ENCODE data around the gene ALG2. TPM values are rescaled to one million over a fixed set of nuclear protein-coding genes. Genes with fewer than 3 reads are reported as not detected.
A peak's percentile ranks its signal among the peaks of the same experiment; 100 is the strongest.

Gene ALG2
- total and polyA plus RNA-seq, 9 of the 15 experiments (the other 6 are each of a cell fraction or from before 2014, with no cell fraction given) = 4.9 to 41.9 (median 20.2) TPM

GRCh38 chr9:99221621-99222415 lies at the start of gene ALG2, which contains the start of gene SEC61B (continued):
- TF ChIP-seq ZBTB11 (CRISPR knock-in tag; IDR thresholded peaks at IDR 0.05) = 0 out of 6 replicates have a peak, but pooled peaks of 1 of the 3 experiments have one; percentile 16
- no peak for TF ChIP-seq POU5F1 (IDR thresholded peaks at IDR 0.05; ENCODE audit: borderline replicate concordance, low read depth, low read length, partially characterized antibody)

GRCh38 chr9:99270491-99270890 lies 48.7 kb upstream of the ALG2 start:
- H3K9me1 ChIP-seq (ENCODE audit: control insufficient read depth, insufficient read depth, low read length) = no peaks in the 10 kb centered on the region
- no peaks in the 10 kb centered on the region; a peak in 2 of 5 replicates for H3K27me3 ChIP-seq (ENCODE audit: control insufficient read depth in 2 of 2, insufficient read depth in 2 of 2, low read length in 2 of 2)
- no peak overlapping the region for H3K4me3 ChIP-seq
- POLR2A ChIA-PET = interaction anchor here (0.6 kb wide), 1 partner anchor 10 kb away, joined by 3 read pairs; no protein-coding TSS in a partner anchor
- H3K4me1 ChIP-seq (replicated peaks in 1 of 2; ENCODE audit: control insufficient read depth in 2 of 2, insufficient read depth in 2 of 2, low read length in 2 of 2) = peaks cover 3 to 4% of the 10 kb centered on the region in 2 experiments; a peak in 3 of 5 replicates
- in situ Hi-C loops (cut with MboI) (loop anchor here (25.0 kb wide), 1 partner anchor 742 kb away; no protein-coding TSS in a partner anchor), intact Hi-C loops (cut with micrococcal nuclease) (no loop called here)
- no peaks in the 10 kb centered on the region for H4K20me1 ChIP-seq (replicated peaks; ENCODE audit: control insufficient read depth, insufficient read depth, low read length)
- FAIRE-seq (no peak), ATAC-seq (no peak), DNase-seq (ENCODE audit: extremely low read depth in 1 of 4, low spot score in 3 of 4) (no peak)
- BruUV-seq (replicated peaks) = no TSS peak
- WGBS (ENCODE audit: insufficient coverage, low coverage, missing lambda C conversion rate) = 0% methylated on average over 3 of the region's 3 CpGs
- H3K79me2 ChIP-seq (ENCODE audit: control insufficient read depth, insufficient read depth, low read length) = no peaks in the 10 kb centered on the region
- H3K9ac ChIP-seq (ENCODE audit: insufficient read depth in 1 of 2, low read depth in 2 of 2, low read length in 2 of 2) = no peak overlapping the region
- H2AFZ ChIP-seq (ENCODE audit: low read depth, low read length) = no peak overlapping the region
- H3K9me3 ChIP-seq (replicated peaks; ENCODE audit: control insufficient read depth, insufficient read depth, low read depth, low read length) = no peaks in the 10 kb centered on the region
- TF ChIP-seq GABPB1 (CRISPR knock-in tag; IDR thresholded peaks at IDR 0.05) (no peak), SRSF1 (IDR thresholded peaks at IDR 0.05; ENCODE audit: low read depth, low read length) (no peak)
- no peak overlapping the region for H3K27ac ChIP-seq (ENCODE audit: extremely low read depth, low read depth, low read length)
- H3K4me2 ChIP-seq (ENCODE audit: insufficient read depth, low read length) = no peak overlapping the region
- CTCF ChIA-PET (ENCODE audit: low intra/inter-chr PET ratio) = no interaction called here
- no peaks in the 10 kb centered on the region for H3K36me3 ChIP-seq (ENCODE audit: control insufficient read depth, insufficient read depth, low read length)
